ENCODE measurements around the gene PPP1R7.

DNA sequence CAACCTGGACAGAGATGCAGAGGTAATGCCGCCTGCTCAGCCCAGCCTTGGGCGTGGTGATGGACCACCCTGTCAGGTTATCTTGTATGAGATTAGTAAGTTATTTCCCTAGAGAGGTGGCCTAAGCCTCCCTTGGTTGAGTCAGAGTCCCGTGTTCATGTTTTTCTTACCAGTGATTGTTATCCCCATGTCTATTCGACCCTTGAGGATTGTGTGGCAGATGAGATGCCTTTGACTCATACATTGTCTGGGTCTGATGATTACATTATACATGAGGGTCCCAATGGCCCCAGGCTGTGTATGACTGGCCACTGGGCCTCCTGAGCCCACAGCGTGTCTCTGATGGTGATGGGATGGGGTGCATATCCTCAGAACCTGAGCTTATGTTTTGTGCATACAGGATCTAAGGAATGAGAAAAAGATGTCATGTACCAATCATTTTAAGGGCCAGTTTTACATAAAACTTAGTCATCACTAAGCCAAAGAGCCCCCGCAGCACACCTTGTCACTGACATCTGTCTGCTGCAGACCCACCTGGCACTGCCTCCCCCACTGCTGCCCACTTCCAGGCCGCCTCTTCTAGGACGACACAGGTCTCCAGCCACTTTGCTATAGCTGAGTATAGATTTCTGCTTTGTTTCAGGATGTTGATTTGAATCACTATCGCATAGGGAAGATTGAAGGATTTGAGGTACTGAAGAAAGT lies 7.7 kb downstream of the PPP1R7 start:
- TF ChIP-seq RAD21 (IDR thresholded peaks at IDR 0.05; ENCODE audit: low read depth) (no peak), FOXM1 (IDR thresholded peaks at IDR 0.05; ENCODE audit: borderline replicate concordance, low read depth) (no peak), CREB1 (IDR thresholded peaks at IDR 0.05; ENCODE audit: low read depth) (no peak), NFIC (IDR thresholded peaks at IDR 0.05) (no peak), ZBTB7A (IDR thresholded peaks at IDR 0.05; ENCODE audit: low read depth) (no peak), REST (IDR thresholded peaks at IDR 0.05; ENCODE audit: low read depth) (no peak), USF1 (IDR thresholded peaks at IDR 0.05) (no peak), EP300 (IDR thresholded peaks at IDR 0.05; ENCODE audit: borderline replicate concordance) (no peak), EGR1 (IDR thresholded peaks at IDR 0.05) (no peak), TAF1 (IDR thresholded peaks at IDR 0.05; ENCODE audit: low read depth) (no peak), TEAD4 (IDR thresholded peaks at IDR 0.05) (no peak), CEBPB (IDR thresholded peaks at IDR 0.05) (no peak), YY1 (IDR thresholded peaks at IDR 0.05; ENCODE audit: low read depth) (no peak)
- TF ChIP-seq, protein P1, sequence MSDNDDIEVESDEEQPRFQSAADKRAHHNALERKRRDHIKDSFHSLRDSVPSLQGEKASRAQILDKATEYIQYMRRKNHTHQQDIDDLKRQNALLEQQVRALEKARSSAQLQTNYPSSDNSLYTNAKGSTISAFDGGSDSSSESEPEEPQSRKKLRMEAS (IDR thresholded peaks at IDR 0.05) = no peak

Data from Ishikawa (cell line).